Measurements from ENCODE around the gene HTR1A. TPM values are rescaled to one million over a fixed set of nuclear protein-coding genes. Genes with fewer than 3 reads are reported as not detected.

HTR1A gene
- not detected in 2 replicates for polyA plus RNA-seq (2012; rRNA removed)
- not detected in 2 replicates for polyA plus RNA-seq (2012; cell fraction: cytosol; rRNA removed)
- polyA plus RNA-seq (2012; cell fraction: nucleus; rRNA removed), result not detected in 2 replicates

GRCh38 chr5:63962279-63962678, at the start of gene HTR1A:
HTR1A (minus strand) TSS chr5:63962445; CDS start chr5:63961719, 726 bp downstream.
- 3% methylated on average over 9 of the region's 9 CpGs for WGBS (ENCODE audit: low lambda C conversion rate)
- ChIA-PET CTCF (interaction anchor here (1.0 to 3.5 kb wide), 11 partner anchors 9 to 573 kb away, joined by 3 to 43 read pairs (median 6); no protein-coding TSS in a partner anchor), POLR2A (no interaction called here)
- DNase-seq, result no peak
- Histone ChIP-seq H3K27ac (ENCODE audit: low read depth in 2 of 2, low read length in 1 of 2) (no peak within 1 kb of the TSS), H2AFZ (ENCODE audit: low read depth) (no peak within 1 kb of the TSS), H4K20me1 (ENCODE audit: insufficient read depth) (no peaks in the 10 kb centered on the region), H3K9me2 (no peaks in the 10 kb centered on the region), H3K9ac (no peak within 1 kb of the TSS), H3K36me3 (replicated peaks in 1 of 2; ENCODE audit: control insufficient read depth in 1 of 2, insufficient read depth in 2 of 2, low read length in 1 of 2) (no peaks in the 10 kb centered on the region), H3F3A (replicated peaks; ENCODE audit: insufficient read depth) (no peaks in the 10 kb centered on the region), H3K4me1 (ENCODE audit: control insufficient read depth in 1 of 2, insufficient read depth in 2 of 2, low read depth in 1 of 2, low read length in 1 of 2) (no peaks in the 10 kb centered on the region), H3K4me3 (ENCODE audit: low read depth in 2 of 2, low read length in 1 of 2) (no peak within 1 kb of the TSS; a peak in 1 of 4 replicates), H3K79me2 (ENCODE audit: insufficient read depth) (no peaks in the 10 kb centered on the region), H3K27me3 (ENCODE audit: insufficient read depth) (peaks cover 27% of the 10 kb centered on the region; the same call in 1 of the 2 replicates), H3K9me3 (no peaks in the 10 kb centered on the region), H3K4me2 (no peak within 1 kb of the TSS)
- TF ChIP-seq CTCF (IDR thresholded peaks at IDR 0.05), result no peak
- no peak for TF ChIP-seq ELF1 (IDR thresholded peaks at IDR 0.05)
- no peak for TF ChIP-seq TAF1 (IDR thresholded peaks at IDR 0.05; ENCODE audit: borderline replicate concordance, low read depth, low read length)
- no peak for TF ChIP-seq TEAD4 (IDR thresholded peaks at IDR 0.05; ENCODE audit: borderline replicate concordance, insufficient read depth)
- no peak for TF ChIP-seq FOXM1 (IDR thresholded peaks at IDR 0.05; ENCODE audit: low read depth)
- no peak for TF ChIP-seq JUND (IDR thresholded peaks at IDR 0.05)
- no peak for TF ChIP-seq CHD2 (IDR thresholded peaks at IDR 0.05; ENCODE audit: low read length, partially characterized antibody)
- TF ChIP-seq SIN3A (IDR thresholded peaks at IDR 0.05; ENCODE audit: borderline replicate concordance, low read depth, low read length), result no peak
- TF ChIP-seq RFX5 (IDR thresholded peaks at IDR 0.05; ENCODE audit: low read length), result no peak
- TF ChIP-seq ZBTB33 (IDR thresholded peaks at IDR 0.05; ENCODE audit: borderline replicate concordance, low read depth), result no peak
- no peak for TF ChIP-seq MXI1 (IDR thresholded peaks at IDR 0.05; ENCODE audit: low read depth, low read length)

GRCh38 chr5:64003966-64004365, 41.7 kb upstream of the HTR1A start:
- Histone ChIP-seq H2AFZ (ENCODE audit: low read depth) (no peak overlapping the region), H3K4me1 (ENCODE audit: control insufficient read depth in 1 of 2, insufficient read depth in 2 of 2, low read depth in 1 of 2, low read length in 1 of 2) (no peaks in the 10 kb centered on the region), H3K4me2 (no peak overlapping the region), H3K79me2 (ENCODE audit: insufficient read depth) (no peaks in the 10 kb centered on the region), H3K27ac (ENCODE audit: low read depth in 2 of 2, low read length in 1 of 2) (no peak overlapping the region), H3K36me3 (replicated peaks in 1 of 2; ENCODE audit: control insufficient read depth in 1 of 2, insufficient read depth in 2 of 2, low read length in 1 of 2) (no peaks in the 10 kb centered on the region), H3K9me2 (no peaks in the 10 kb centered on the region), H3K4me3 (ENCODE audit: low read depth in 2 of 2, low read length in 1 of 2) (no peak overlapping the region), H3F3A (replicated peaks; ENCODE audit: insufficient read depth) (no peaks in the 10 kb centered on the region), H3K9me3 (no peaks in the 10 kb centered on the region), H3K27me3 (ENCODE audit: insufficient read depth) (no peaks in the 10 kb centered on the region), H3K9ac (no peak overlapping the region), H4K20me1 (ENCODE audit: insufficient read depth) (no peaks in the 10 kb centered on the region)
- POLR2A ChIA-PET, result no interaction called here
- 0% methylated on average over 3 of the region's 3 CpGs for WGBS (ENCODE audit: low lambda C conversion rate)
- CTCF ChIA-PET, result interaction anchor here (1.2 kb wide), 1 partner anchor 14 kb away, joined by 4 read pairs; no protein-coding TSS in a partner anchor
- DNase-seq, result no peak
- TF ChIP-seq REST (IDR thresholded peaks at IDR 0.05; ENCODE audit: low read depth, low read length) (no peak), EP300 (IDR thresholded peaks at IDR 0.05; ENCODE audit: borderline replicate concordance in 1 of 2, low read depth in 1 of 2, low read length in 1 of 2) (no peak), CHD2 (IDR thresholded peaks at IDR 0.05; ENCODE audit: low read length, partially characterized antibody) (no peak), RCOR1 (IDR thresholded peaks at IDR 0.05; ENCODE audit: low read length) (no peak), SMC3 (IDR thresholded peaks at IDR 0.05; ENCODE audit: low read depth, low read length) (no peak), USF1 (IDR thresholded peaks at IDR 0.05; ENCODE audit: borderline replicate concordance, low read depth) (no peak), TEAD4 (IDR thresholded peaks at IDR 0.05; ENCODE audit: borderline replicate concordance, insufficient read depth) (no peak), SIN3A (IDR thresholded peaks at IDR 0.05; ENCODE audit: borderline replicate concordance, low read depth, low read length) (no peak), FOXJ3 (CRISPR knock-in tag; IDR thresholded peaks at IDR 0.05) (no peak), GABPA (IDR thresholded peaks at IDR 0.05; ENCODE audit: low read depth) (no peak), GATA2 (CRISPR knock-in tag; IDR thresholded peaks at IDR 0.05) (no peak), FOXM1 (IDR thresholded peaks at IDR 0.05; ENCODE audit: low read depth) (no peak), FOSL2 (IDR thresholded peaks at IDR 0.05; ENCODE audit: borderline replicate concordance, low read depth) (no peak)

Measured in SK-N-SH (cell line).